Stomach (tissue), 4 donors: ENCODE results near the gene PRKACA.

Source experiments
- EP300 ChIP-seq: sonication (generic); formaldehyde crosslinking; IDR thresholded peaks from one replicate; pipeline ENCODE4 v1.6.1; 2017; ENCODE audit warnings: antibody characterized with exemption
- TF ChIP-seq, protein P1 (sequence below), 7 experiments: fragments of 450-650 bp in 4 of 7; fragments of 200-600 bp in 3 of 7; sonication (generic) in 3 of 7; IDR thresholded peaks; one replicate each; pipeline ENCODE4 v1.5.1; 2016 to 2019; ENCODE audit warnings: antibody characterized with exemption in 7 of 7, control low read depth in 2 of 7, mild to moderate bottlenecking in 1 of 7

GRCh38 chr19:14055396-14055795 is 62.2 kb downstream of the PRKACA start:
- TF ChIP-seq, protein P1, sequence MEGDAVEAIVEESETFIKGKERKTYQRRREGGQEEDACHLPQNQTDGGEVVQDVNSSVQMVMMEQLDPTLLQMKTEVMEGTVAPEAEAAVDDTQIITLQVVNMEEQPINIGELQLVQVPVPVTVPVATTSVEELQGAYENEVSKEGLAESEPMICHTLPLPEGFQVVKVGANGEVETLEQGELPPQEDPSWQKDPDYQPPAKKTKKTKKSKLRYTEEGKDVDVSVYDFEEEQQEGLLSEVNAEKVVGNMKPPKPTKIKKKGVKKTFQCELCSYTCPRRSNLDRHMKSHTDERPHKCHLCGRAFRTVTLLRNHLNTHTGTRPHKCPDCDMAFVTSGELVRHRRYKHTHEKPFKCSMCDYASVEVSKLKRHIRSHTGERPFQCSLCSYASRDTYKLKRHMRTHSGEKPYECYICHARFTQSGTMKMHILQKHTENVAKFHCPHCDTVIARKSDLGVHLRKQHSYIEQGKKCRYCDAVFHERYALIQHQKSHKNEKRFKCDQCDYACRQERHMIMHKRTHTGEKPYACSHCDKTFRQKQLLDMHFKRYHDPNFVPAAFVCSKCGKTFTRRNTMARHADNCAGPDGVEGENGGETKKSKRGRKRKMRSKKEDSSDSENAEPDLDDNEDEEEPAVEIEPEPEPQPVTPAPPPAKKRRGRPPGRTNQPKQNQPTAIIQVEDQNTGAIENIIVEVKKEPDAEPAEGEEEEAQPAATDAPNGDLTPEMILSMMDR (IDR thresholded peaks at IDR 0.05), result no peak
- TF ChIP-seq EP300, result no peak
